ENCODE results near the gene UROC1. TPM values are rescaled to one million over a fixed set of nuclear protein-coding genes. Genes with fewer than 3 reads are reported as not detected.

The UROC1 gene
- total RNA-seq, 4 donors from 2014 or later = not detected

DNA sequence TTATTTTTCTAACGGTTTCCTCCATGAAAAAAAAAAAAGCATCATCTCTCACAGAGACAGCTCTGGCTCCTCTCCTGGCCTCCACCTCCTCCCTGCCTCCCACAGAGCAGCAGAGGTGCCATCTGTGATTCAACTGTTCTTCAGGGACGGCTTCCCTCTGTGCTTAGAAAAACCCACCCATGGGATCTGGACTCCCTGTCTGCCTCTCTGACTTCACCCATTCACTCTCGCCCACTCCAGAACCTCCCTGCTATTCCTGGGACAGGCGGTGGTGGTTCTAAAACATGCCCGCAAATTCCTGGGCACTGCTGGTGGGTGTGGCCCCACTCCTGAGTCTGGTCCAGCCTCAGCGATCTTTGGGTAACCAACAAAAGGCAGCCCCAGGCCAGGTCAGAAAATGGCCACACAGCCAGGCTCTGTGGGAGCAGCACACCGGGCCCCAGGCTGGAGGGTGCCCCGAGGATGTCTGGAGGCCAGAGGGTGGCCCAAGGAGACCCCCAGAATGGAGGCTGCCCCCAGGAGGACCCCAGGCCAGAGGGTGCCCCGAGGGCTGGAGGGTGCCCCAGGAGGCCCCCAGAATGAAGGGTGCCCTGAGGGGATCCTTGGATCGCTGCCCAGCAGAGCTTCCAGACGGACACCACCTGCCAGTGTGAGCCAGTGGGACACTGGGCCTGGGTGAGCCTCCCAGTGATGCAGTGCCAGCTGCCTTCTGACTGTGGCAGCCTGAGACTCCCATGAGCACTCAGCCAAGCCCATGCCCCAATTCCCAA lies 3.7 kb upstream of the UROC1 start:
- 31 to 40% methylated on average over 4 to 7 of the region's 11 CpGs for WGBS, 2 donors
- H3K36me3 ChIP-seq = no peaks in the 10 kb centered on the region
- intact Hi-C loops (cut with DNase I) = no loop called here
- no peak overlapping the region for H3K4me3 ChIP-seq
- TF ChIP-seq, protein P1, sequence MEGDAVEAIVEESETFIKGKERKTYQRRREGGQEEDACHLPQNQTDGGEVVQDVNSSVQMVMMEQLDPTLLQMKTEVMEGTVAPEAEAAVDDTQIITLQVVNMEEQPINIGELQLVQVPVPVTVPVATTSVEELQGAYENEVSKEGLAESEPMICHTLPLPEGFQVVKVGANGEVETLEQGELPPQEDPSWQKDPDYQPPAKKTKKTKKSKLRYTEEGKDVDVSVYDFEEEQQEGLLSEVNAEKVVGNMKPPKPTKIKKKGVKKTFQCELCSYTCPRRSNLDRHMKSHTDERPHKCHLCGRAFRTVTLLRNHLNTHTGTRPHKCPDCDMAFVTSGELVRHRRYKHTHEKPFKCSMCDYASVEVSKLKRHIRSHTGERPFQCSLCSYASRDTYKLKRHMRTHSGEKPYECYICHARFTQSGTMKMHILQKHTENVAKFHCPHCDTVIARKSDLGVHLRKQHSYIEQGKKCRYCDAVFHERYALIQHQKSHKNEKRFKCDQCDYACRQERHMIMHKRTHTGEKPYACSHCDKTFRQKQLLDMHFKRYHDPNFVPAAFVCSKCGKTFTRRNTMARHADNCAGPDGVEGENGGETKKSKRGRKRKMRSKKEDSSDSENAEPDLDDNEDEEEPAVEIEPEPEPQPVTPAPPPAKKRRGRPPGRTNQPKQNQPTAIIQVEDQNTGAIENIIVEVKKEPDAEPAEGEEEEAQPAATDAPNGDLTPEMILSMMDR (IDR thresholded peaks at IDR 0.05) = no peak
- no peak for TF ChIP-seq POLR2A (IDR thresholded peaks at IDR 0.05)
- H3K9me3 ChIP-seq = no peaks in the 10 kb centered on the region
- H3K27me3 ChIP-seq = peaks cover 0 to 67% (median 5%) of the 10 kb centered on the region in 4 donors
- H3K4me1 ChIP-seq = peaks cover 3 to 17% (median 11%) of the 10 kb centered on the region in 3 donors
- no peak for DNase-seq
- no peak overlapping the region for H3K27ac ChIP-seq

DNA sequence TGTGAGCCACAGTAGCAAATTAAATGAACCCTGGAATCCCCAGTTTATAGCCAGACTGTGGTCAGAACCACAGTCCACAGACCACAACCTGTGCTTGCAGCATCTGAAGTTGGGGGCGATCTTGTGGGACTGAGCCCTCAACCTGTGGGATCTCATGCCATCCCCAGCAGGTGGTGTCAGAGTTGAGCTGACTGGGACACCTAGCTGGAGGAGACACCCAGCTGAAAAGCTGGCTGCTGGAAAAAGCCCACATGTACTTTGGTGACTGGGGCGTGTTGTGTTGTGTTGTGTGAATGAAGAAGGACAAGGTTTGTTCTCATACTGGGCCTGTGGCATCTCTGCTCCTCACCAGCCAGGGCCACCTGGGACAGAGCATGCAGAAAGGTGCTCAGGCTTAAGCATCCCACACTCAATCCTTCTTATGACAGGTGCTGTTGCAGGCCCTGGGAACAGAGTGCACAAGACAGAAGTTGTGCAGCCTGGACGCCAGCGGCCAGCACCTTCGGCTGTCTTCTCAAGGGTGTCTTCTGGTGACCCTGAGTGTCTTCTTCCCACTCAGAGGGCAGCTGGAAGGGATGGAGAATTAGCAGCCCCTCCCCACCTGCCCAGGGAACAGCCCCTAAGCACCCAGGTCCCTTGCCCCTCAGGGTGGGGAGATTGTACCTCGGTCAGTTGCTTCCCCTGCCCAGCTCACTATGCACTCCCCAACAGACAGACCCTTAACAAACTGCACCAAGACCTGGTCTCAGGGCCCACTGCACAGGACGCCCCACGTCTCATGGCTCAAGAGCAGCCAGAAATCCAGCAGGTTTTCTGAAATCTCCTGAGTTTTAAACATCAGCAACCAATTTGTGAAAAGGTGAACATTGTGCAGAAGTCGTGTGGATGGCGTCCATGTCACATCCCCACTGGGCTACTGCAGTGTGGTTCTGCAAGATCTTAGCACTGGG lies 2.2 kb upstream of the UROC1 start:
- DNase-seq = no peak
- intact Hi-C loops (cut with DNase I) = no loop called here
- H3K27me3 ChIP-seq = peaks cover 0 to 52% (median 5%) of the 10 kb centered on the region in 4 donors
- no peaks in the 10 kb centered on the region for H3K36me3 ChIP-seq
- H3K9me3 ChIP-seq = no peaks in the 10 kb centered on the region
- WGBS, 2 donors = 63 to 79% methylated on average over 5 to 7 of the region's 10 CpGs
- no peak for TF ChIP-seq POLR2A (IDR thresholded peaks at IDR 0.05)
- TF ChIP-seq, protein P1 (IDR thresholded peaks at IDR 0.05) = no peak
- H3K4me1 ChIP-seq = peaks cover 3 to 13% (median 11%) of the 10 kb centered on the region in 3 donors
- no peak overlapping the region for H3K27ac ChIP-seq
- H3K4me3 ChIP-seq = no peak overlapping the region

DNA sequence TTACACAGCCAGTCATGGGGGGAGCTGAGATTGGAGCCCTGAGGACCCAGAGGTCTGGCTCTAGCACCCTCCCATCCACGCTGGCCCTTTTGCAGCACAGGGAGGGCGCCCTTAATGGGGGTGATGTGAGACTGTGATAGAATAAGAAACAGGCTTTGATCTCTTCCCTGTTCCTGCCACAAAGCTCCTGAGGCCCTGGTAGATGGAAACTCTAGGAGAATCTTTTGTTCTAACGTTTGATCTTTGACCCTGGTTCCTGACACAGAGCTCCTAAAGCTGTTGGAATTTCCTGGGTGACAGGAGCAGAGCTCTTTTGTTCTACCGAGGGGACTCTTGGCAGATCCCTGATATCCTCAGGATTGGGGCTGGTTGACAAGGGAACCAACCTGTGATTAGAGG lies 1.2 kb upstream of the UROC1 start:
- Histone ChIP-seq H3K9me3 (no peaks in the 10 kb centered on the region), H3K27me3 (peaks cover 0 to 42% (median 4%) of the 10 kb centered on the region in 4 donors), H3K4me3 (no peak overlapping the region), H3K4me1 (peaks cover 1 to 3% (median 3%) of the 10 kb centered on the region in 3 donors), H3K27ac (no peak overlapping the region), H3K36me3 (no peaks in the 10 kb centered on the region)
- intact Hi-C loops (cut with DNase I) = no loop called here
- TF ChIP-seq, protein P1 (IDR thresholded peaks at IDR 0.05) = no peak
- no peak for TF ChIP-seq POLR2A (IDR thresholded peaks at IDR 0.05)
- no peak for DNase-seq
- whole genome bisulfite sequencing, 2 donors = 50 to 83% methylated on average over 1 to 3 of the region's 4 CpGs

DNA sequence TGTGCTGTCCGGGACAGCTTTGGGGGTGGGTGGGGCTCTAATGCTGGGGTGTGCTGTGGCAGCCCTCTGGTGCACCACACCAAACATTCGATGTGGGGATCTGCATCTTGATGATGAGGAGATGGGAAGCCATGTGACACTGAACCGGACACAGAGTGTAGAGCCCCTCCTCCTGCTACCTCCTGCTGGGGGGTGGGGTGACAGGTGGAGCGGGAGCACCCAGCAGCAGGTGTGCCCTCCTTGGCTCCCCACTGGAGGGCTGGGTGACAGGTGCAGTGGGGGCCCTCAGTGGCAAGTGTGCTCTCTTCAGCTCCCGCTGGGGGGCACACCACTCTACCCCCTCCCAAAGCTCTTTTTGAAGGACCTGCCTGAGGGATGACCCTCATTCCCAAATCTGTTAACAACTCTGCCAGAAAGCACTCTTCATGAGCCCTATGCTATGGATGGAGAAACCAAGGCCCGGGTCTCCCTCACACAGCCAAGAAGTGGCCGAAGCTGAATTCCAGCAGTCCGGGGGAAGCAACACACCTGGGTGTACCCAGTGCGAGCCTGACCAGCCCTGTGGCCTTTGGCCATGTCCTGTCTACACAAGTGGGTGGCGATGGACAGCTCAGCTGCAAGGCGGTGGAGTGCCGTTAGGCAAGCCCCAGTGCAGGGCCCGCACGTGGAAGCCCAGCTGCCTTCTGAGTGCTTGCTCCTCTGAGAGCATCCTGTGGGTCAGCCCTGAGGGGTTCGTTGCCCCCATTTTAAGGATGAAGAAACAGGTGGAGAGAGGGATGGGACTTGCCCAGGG lies 609 bp upstream of the UROC1 start:
- Histone ChIP-seq H3K9me3 (no peaks in the 10 kb centered on the region), H3K27ac (no peak overlapping the region), H3K36me3 (no peaks in the 10 kb centered on the region), H3K27me3 (peaks cover 0 to 36% (median 1%) of the 10 kb centered on the region in 4 donors), H3K4me3 (no peak overlapping the region), H3K4me1 (peaks cover 0 to 4% (median 0%) of the 10 kb centered on the region in 3 donors)
- no peak for DNase-seq
- intact Hi-C loops (cut with DNase I) = no loop called here
- TF ChIP-seq, protein P1 (IDR thresholded peaks at IDR 0.05) = no peak
- no peak for TF ChIP-seq POLR2A (IDR thresholded peaks at IDR 0.05)
- WGBS, 2 donors = 83% methylated on average over 6 of the region's 15 CpGs; no CpG with 5 or more reads in 1 of the 2 donors
